Spleen (tissue), 7 donors: ENCODE data around the gene NPIPB8.
"Not testable (repeated sequence)": the region's sequence is repeated elsewhere in the genome, so short reads cannot be mapped to it uniquely, and the experiment has no call there.

ENCODE experiments used
- CTCF ChIP-seq, 11 experiments: fragments of 200-600 bp in 7 of 11; fragments of 450-650 bp in 4 of 11; sonication (generic) in 4 of 11; IDR thresholded peaks in 8 of 11; conservative IDR thresholded peaks in 3 of 11; 1 replicate in 7 of 11; 2 replicates in 4 of 11; pipeline versions ENCODE4 v1.4.0 to v1.8.0; 2016 to 2021; ENCODE audit warnings: antibody characterized with exemption in 11 of 11, inconsistent platforms in 4 of 11, mild to moderate bottlenecking in 1 of 11
- POLR2A ChIP-seq, 3 donors: fragments of 450-650 bp; IDR thresholded peaks; one replicate each; pipeline ENCODE4 v1.5.1; 2017; ENCODE audit warnings: antibody characterized with exemption in 3 of 3, mild to moderate bottlenecking in 1 of 3
- POLR2AphosphoS5 ChIP-seq, 3 donors: sonication (generic); formaldehyde crosslinking; IDR thresholded peaks; one replicate each; pipeline ENCODE4 v1.5.1; 2017; ENCODE audit warnings: antibody characterized with exemption in 3 of 3
- donor health status: DM: no; HTN: no; CAD: no; lungs with moderate emphysema.
- donor health status: DM: no; HTN: no; CAD: no.
- donor health status: DM: no; HTN: no; CAD: no.

- TF ChIP-seq CTCF (IDR thresholded peaks at IDR 0.05 in 8 of 11, conservative IDR thresholded peaks at IDR 0.05 in 3 of 11); POLR2A (IDR thresholded peaks at IDR 0.05); POLR2AphosphoS5 (IDR thresholded peaks at IDR 0.05): not testable (repeated sequence)
These were observed 29.4 kb upstream of the NPIPB8 start for GRCh38 chr16:28608496-28608808.
